T-helper 22 cell (primary cell): Measurements from ENCODE around the gene MASP1.

Experiments
- DNase-seq: peaks from one replicate; pipeline ENCODE4 v3.0.0-alpha.2; 2020; ENCODE audit warnings: low read depth

Gene MASP1

GRCh38 chr3:187291512-187292132 is at the start of gene MASP1:
MASP1 (minus strand) TSS chr3:187291737; CDS start chr3:187291632, 105 bp downstream.
- no peak for DNase-seq

- DNase-seq, result no peak
Observed at GRCh38 chr3:187340578-187340977, 49.0 kb upstream of the MASP1 start.

GRCh38 chr3:187336322-187336721 is 44.8 kb upstream of the MASP1 start:
- no peak for DNase-seq

GRCh38 chr3:187334904-187335303 is 43.4 kb upstream of the MASP1 start:
- no peak for DNase-seq

GRCh38 chr3:187328691-187329090 is 37.2 kb upstream of the MASP1 start:
- DNase-seq, result no peak

GRCh38 chr3:187327845-187328244 is 36.3 kb upstream of the MASP1 start:
- no peak for DNase-seq

- DNase-seq, result no peak
Observed at GRCh38 chr3:187325632-187326031, 34.1 kb upstream of the MASP1 start.

- no peak for DNase-seq
Observed at GRCh38 chr3:187323091-187323490, 31.6 kb upstream of the MASP1 start.

GRCh38 chr3:187322291-187322690 is 30.8 kb upstream of the MASP1 start:
- no peak for DNase-seq

- no peak for DNase-seq
Observed at GRCh38 chr3:187321766-187322165, 30.2 kb upstream of the MASP1 start.

GRCh38 chr3:187319699-187320302 is 28.3 kb upstream of the MASP1 start:
- peak; percentile 5 for DNase-seq

GRCh38 chr3:187318819-187319616 is 27.5 kb upstream of the MASP1 start:
- DNase-seq, result no peak

GRCh38 chr3:187315872-187316271 is 24.3 kb upstream of the MASP1 start:
- no peak for DNase-seq

GRCh38 chr3:187314176-187314575 is 22.6 kb upstream of the MASP1 start:
- DNase-seq, result no peak

- DNase-seq, result no peak
Observed at GRCh38 chr3:187310954-187311470, 19.5 kb upstream of the MASP1 start.

- DNase-seq, result no peak
Observed at GRCh38 chr3:187310226-187310625, 18.7 kb upstream of the MASP1 start.

- no peak for DNase-seq
Observed at GRCh38 chr3:187305881-187306280, 14.3 kb upstream of the MASP1 start.

- no peak for DNase-seq
Observed at GRCh38 chr3:187299611-187300010, 8.1 kb upstream of the MASP1 start.

- DNase-seq, result no peak
Observed at GRCh38 chr3:187296911-187297310, 5.4 kb upstream of the MASP1 start.

- no peak for DNase-seq
Observed at GRCh38 chr3:187296058-187296457, 4.5 kb upstream of the MASP1 start.

- no peak for DNase-seq
Observed at GRCh38 chr3:187295316-187296034, 3.9 kb upstream of the MASP1 start.
